GM19397 (cell line): ENCODE measurements around the gene C2orf92.
A peak's percentile ranks its signal among the peaks of the same experiment; 100 is the strongest.

Source experiments
- ATAC-seq: cut with Tn5 transposase; IDR thresholded peaks from one replicate; pipeline ENCODE4 v1.9.1; 2021; ENCODE audit warnings: mild to moderate bottlenecking, moderate library complexity; ENCODE audit not compliant: unreplicated experiment

Gene C2orf92

DNA sequence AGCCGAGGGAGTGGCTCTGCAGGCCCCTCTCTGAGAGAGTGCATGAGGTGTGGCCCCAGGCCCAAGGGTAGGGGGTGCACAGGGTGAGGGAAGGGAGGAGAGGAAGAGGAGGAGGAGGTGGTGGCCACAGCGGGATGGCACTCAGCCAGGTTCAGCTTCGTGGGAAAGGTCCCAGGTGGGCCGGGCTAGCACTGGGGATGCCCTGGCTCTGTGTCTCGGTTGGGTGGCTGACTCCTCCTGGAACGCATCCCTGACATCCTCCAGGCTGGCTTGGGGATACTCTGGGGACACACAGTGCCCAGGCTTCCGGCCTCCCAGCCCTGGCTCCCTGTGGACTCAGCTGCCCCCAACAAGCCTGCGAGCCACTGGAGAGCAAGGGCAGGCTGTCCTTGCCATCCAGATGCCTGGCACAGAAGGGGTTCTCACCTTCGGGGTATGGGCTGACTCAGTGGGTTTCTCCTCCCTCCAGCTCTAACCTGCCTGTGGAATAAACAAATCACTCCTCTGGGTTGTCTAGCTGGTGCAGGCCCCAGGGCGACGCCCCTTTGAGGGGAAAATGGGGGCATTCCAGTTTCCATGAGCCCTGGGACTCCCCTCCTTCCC, 43.3 kb downstream of the C2orf92 start:
- no peak for ATAC-seq

DNA sequence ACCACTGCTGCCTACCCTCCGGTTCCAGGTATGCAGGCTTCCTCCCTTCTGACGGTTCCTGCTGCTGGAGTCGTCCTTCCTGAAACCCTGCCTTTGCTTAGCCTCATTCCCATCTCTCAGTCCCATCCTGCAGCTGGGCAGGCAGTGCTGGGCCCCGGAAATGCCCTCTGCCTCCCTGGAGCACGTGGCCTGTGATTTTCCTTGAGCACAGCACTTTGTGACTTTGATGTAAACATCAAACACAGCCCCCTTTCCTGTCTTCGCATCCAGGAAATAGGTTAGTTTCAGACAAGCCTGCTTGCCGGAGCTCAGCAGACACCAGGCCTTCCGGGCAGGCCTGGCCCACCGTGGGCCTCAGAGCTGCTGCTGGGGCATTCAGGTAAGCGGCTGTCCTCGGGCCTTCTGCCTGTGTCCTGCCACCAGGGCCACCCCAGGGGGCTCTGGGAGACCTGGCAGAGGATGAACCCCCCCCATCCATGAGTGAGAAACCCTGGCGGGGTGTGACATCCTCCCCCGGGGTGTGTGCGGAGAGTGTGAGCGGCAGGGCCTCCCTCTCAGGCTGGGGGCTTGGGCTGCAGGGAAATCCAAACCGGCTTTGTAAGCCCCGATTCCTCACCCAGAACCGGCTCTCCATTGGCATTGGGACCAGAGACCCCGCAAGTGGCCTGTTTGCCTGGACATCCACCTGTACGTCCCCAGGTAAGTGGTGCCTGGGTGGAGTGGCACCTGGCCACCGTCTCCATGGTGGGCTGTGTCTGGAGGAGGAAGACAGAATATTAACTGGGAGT, 44.0 kb downstream of the C2orf92 start, which contains the start of gene ZAP70:
TSS of gene ZAP70 (plus strand) at position 281 of the 788 bp plus-strand sequence. CDS start 10,461 bp downstream, outside the sequence.
- ATAC-seq, result no peak

GRCh38 chr2:97714084-97714949, 44.8 kb downstream of the C2orf92 start:
- ATAC-seq, result no peak

- ATAC-seq, result no peak
Measured at GRCh38 chr2:97714950-97715652, 45.6 kb downstream of the C2orf92 start.

GRCh38 chr2:97715951-97716694, 46.6 kb downstream of the C2orf92 start:
- no peak for ATAC-seq

- no peak for ATAC-seq
Measured at GRCh38 chr2:97716695-97717612, 47.4 kb downstream of the C2orf92 start.

DNA sequence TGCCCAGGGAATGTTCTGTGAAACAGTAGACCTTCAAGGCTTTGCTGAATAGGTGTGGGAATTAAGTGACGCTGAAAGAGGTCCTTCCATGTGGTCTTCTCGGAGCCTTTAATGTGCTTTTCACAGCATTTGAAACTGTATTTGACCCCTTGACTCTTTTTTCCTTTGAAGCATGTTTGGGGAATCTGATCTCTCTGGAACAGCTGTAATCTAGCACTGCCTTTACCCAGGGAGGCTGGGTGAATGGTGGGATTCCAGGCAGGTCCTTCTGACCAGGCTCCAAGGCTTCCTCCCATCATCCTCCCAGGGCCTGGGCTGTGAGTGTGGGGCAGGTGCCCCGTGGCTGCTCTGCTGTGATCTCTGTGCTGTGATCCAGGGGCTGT, 48.1 kb downstream of the C2orf92 start:
- ATAC-seq, result no peak

GRCh38 chr2:97718051-97718882, 48.8 kb downstream of the C2orf92 start:
- peak; percentile 72 for ATAC-seq

DNA sequence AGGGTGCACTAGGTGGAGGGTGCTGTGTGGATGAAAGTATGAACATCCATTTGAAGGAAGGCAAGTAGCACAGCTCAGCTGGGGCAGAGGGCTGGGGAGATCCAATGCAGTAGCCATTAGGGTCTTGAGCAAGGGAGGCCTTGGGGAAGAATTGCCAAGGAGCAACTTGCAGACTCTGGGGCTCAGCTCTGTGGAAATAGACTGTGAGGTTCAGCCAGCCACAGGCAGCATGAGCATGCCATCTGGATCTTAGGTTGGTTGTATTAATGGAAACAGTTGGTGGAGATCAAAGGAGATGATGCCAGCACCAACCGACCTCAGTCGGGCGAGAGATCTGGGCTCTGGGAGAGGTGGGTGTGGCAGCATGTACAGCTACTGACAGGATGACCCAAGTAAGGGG, 49.4 kb downstream of the C2orf92 start:
- ATAC-seq, result peak; percentile 14

DNA sequence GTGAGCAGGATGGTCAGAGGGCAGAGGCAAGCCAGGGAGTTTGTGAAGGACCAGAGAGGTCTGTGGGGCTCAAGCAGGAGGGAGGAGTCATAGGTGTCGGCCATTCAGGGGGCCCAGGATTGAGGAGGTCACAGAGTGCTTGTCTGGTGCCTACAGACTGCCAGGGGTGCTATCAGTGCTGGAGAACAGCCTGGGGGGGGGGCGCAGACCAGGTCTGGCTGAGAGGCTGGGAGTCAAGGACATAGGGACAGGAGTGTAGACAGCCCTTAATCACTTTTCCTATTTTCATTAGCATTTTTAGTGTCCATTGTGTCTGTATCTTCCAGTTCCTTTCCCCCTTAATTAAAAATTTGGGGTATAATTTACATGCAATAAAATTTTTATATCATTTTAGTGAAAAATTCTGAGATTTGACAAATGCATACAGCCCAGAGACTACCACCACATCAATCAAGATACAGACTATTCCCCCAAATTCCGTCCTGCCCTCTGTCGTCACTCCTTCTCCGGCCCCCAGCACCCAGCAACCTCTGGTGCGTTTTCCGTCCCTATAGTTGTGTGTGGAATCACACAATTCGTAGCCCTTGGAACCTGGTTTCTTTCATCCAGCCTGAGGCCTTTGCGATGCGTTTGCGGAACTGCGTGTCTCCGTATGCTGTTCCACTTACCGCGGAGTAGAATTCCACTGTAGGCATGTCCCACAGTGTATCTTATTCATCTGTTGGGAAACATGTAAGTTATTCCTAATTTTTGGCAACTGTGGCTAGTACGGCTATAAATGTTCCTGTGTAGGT, 50.0 kb downstream of the C2orf92 start:
- ATAC-seq, result no peak

- no peak for ATAC-seq
Measured at GRCh38 chr2:97720746-97721145, 51.2 kb downstream of the C2orf92 start.

DNA sequence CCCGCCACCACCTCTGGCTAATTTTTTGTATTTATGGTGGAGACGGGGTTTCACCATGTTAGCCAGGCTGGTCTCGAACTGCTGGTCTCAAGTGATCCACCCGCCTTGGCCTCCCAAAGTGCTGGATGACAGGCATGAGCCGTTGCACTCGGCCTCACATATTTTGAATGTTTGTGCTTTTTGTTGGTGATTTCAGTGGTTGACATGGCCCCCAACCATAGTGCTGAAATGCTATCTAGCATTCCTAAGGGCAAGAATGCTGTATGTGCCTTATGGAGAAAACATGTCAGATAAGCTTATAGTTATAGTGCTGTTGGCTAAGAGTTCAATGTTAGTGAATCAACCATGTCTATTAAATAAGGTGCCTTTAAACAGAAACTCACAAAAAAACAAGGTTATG, 52.7 kb downstream of the C2orf92 start:
- no peak for ATAC-seq

DNA sequence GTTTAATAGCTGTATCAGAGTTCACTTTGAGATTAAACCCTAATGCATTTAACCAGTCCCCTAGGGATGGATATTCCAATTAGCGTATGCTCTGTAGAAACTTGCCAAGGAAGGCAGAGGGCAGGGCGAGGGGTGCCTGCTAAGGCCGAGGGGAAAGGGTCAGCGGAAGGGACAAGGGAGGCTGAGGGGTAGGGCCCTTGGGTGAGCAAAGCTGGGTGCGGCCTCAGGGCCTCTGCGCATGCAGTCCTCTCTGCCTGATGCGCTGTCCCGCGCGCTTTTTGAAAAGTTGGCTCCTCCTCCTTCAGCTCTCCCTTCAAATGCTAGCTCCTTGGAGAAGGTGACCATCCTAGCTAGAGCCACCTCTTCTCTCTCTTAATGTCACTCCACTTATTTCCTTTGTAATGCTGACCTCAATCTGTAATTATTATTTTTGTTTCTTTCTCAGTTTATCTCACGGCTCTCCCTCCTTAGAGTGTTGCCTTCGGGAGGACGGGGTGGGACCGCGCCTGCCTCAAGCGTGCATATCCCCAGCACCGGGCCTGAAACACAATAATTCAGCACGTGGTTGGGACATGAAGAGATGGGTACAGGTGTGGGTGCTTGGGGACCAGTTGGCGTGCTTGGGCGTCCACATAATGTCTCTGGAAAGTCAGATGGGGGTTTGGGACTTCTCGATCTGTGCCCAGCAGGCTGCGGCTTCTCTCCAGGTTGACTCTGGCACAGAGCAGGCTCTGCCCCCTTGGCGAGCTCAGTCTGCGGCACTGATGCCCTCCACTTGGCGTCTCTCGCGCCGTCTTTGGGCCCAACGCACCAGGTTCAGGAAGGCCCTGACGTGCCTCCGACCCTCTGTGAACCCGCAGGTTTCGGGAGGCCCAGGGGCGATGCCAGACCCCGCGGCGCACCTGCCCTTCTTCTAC, 53.9 kb downstream of the C2orf92 start:
- ATAC-seq, result no peak

DNA sequence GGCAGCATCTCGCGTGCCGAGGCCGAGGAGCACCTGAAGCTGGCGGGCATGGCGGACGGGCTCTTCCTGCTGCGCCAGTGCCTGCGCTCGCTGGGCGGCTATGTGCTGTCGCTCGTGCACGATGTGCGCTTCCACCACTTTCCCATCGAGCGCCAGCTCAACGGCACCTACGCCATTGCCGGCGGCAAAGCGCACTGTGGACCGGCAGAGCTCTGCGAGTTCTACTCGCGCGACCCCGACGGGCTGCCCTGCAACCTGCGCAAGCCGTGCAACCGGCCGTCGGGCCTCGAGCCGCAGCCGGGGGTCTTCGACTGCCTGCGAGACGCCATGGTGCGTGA, 54.5 kb downstream of the C2orf92 start:
- ATAC-seq, result no peak

- ATAC-seq, result no peak
Measured at GRCh38 chr2:97724501-97724900, 55.0 kb downstream of the C2orf92 start.

DNA sequence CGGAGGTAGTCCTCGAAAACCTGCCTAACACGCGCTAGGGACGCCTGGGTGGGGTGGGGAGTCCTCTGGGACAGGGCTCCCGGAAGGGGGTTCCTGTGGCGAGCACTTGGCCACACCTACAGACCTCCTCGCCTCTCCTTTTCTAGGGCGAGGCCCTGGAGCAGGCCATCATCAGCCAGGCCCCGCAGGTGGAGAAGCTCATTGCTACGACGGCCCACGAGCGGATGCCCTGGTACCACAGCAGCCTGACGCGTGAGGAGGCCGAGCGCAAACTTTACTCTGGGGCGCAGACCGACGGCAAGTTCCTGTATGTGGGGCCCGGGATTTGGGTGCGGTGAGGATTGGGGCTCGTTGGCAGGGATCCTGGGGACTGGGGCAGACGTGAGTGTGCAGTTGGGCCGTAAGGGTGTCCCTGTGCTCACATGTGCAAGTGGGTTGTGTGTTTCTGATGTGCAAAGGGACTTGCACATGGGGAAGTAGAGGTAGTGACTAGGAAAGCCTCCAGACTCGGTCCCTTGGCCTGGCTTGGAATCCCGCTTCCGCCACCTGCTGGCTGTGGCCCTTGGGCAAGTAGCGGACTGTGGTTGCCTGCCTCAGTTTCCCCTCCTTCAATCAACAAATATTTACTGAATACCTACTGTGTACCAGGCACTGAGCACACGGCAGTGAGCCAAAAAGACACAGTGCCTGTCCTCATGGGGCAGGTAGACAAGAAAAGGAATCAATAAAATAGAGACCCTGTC, 55.6 kb downstream of the C2orf92 start:
- no peak for ATAC-seq
